ENCODE measurements around the gene SPATA13.

Gene SPATA13

DNA sequence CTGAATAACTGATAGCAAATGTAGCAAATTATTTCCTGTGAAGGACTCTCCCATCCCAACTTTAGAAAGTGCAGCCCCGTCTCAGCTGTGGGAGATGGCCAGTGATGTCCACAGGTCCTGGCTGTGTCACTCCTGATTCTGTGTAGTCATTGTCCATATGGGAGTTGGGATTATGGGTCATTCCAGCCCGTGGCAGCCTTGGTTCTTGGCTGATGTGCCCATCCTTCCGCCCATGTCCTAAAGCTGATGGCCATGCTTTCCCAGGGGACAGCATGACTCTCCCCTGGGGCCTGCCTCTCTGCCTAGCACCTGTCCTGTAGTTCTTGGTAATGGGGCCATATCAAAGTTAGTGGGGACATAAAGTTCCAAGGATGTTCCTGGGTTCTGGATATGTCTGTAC lies 104.9 kb downstream of the SPATA13 start:
- no peak for DNase-seq (ENCODE audit: low read depth, low spot score)
- H3K4me3 ChIP-seq (ENCODE audit: low read length), result no peak overlapping the region

DNA sequence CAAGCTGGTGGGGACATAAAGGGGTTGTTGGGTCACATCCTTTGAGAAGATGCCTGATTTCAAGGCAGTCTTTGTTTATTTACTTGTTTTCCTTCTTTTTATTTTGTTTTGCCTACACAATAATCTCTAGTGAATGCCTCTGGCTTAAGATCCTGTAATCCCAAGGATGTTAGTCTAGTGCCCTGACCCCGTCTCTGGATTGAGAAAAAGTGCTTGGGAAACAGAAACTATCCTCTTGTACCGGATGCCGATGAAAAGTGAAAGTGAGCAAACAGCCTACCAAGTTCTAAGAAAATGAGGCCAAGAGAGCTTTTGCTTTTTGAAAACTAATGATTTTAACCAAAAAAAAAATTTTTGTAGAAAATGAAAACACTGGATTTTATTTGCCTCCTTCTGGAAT lies 106.8 kb downstream of the SPATA13 start:
- peak overlapping the region; percentile 36 for H3K4me3 ChIP-seq (ENCODE audit: low read length)
- DNase-seq (ENCODE audit: low read depth, low spot score), result peak; percentile 28

DNA sequence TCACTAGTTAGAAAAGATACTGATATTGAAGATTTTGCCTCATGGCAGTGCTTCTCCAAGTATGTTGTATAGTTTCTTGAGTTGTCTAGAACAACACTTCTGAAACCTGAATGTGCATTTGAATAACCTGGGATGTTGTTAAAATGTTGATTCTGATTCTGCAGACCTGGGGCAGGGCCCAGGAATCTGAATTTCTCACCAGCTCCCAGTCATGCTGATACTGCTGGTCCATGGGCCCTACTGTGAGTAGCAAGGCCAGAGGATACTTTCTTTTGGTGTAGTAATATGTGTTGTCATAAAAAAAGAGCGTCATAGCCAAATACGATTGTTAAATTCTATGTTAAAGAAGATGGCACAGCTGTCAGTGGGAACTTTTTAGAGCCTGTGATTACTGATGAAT lies 107.3 kb downstream of the SPATA13 start:
- DNase-seq (ENCODE audit: low read depth, low spot score), result no peak
- peak overlapping the region; percentile 36 for H3K4me3 ChIP-seq (ENCODE audit: low read length)

DNA sequence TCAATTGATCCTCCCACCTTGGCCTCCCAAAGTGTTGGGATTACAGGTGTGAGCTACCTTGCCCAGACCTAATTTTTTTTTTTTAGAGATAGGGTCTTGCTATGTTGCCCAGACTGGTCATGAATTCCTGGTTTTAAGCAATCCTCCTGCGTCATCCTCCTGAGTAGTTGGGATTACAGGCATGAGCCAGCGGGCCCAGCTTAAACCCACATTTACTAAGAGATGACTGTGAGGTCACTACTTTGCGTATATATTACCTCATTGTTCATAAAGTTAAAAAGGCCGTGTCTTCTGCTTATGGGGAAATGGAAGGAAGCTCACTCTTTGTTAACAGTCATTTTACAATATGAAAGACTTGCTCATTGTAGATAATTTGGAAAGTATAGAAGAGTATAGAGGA lies 109.3 kb downstream of the SPATA13 start:
- H3K4me3 ChIP-seq (ENCODE audit: low read length), result no peak overlapping the region
- DNase-seq (ENCODE audit: low read depth, low spot score), result no peak

DNA sequence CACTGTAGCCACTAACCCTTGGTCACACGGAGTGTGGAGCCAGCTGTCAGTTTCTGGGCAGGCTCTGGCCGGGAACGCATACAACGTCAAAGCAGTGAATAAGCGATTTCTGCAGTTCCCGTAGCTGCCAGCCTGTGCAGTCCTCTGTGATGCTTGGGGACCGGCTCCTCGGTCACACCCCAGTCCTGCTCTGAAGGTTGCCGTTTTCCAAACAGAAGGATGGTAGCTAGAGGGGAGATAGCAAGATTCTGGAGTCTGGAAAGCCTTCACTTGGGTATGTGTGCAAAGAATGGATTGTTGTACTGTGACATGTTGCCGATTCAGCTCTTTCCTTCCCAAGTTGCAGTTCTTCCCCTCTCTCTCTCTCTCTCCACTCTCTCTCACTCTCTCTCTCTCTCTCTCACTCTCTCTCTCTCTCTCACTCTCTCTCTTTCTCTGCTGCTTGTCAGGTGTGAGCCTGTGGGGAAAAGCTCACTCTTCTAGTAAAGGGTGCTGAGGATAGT lies 110.2 kb downstream of the SPATA13 start:
- H3K4me3 ChIP-seq (ENCODE audit: low read length), result peak overlapping the region; percentile 51
- DNase-seq (ENCODE audit: low read depth, low spot score), result peak; percentile 60

DNA sequence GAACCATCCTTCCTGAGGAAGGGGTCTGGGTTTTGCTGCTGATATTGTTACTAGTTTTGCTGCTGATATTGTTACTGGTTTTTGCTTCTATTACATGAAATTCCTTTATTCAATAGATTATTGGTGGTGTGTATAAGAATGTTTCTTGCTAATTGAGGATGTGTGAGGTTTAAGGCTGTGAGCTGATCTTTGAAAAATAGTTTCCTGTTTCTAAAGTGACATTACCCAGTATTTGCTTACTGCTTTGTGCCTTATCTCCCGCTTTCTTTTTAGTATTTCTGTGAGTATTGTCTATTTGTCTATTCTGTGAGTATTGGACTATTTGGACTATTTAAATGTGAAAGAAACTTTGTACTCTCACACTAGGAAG lies 110.7 kb downstream of the SPATA13 start:
- DNase-seq (ENCODE audit: low read depth, low spot score), result no peak
- H3K4me3 ChIP-seq (ENCODE audit: low read length), result peak overlapping the region; percentile 51

DNA sequence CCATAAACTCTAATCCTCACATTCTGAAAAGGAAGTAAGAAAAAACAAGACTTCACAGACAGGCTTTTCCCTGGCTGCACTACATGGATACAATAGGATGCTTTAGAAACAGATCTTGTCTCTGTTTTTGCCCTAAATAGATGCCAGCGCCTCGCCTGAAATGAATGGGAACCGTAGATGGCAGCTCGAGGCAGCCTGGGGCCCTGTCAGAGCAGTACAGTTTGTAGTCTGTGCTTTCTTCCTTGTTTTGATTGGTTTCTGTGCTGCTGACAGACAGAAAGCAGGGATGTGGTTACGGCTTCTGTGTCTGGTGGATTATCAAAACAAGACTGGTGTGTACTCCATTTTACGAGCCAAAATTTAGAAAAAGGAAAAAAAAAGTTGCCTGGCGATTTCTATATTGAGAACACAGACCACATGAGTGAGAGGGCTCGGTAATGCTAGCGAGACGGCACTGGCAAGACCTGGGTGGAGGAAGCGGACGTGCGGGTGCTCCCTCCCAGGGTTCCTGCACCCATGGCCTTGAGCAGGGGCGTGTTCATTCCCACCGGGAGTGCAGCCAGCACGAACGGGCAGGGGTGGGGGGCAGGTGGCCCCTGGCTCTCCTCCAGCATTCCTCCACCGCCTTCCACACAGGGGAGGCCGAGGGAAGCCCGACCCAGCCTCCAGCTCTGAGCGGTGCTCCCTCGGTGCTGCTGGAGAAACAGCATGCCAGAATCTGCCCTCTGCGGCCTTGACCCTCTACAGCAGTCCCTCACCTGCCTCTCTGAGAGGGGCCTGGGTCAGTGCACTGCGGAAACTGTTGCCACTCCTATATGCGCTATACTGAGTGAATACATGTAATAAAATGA lies 111.3 kb downstream of the SPATA13 start:
- H3K4me3 ChIP-seq (ENCODE audit: low read length), result peak overlapping the region; percentile 51
- peak; percentile 88 for DNase-seq (ENCODE audit: low read depth, low spot score)

DNA sequence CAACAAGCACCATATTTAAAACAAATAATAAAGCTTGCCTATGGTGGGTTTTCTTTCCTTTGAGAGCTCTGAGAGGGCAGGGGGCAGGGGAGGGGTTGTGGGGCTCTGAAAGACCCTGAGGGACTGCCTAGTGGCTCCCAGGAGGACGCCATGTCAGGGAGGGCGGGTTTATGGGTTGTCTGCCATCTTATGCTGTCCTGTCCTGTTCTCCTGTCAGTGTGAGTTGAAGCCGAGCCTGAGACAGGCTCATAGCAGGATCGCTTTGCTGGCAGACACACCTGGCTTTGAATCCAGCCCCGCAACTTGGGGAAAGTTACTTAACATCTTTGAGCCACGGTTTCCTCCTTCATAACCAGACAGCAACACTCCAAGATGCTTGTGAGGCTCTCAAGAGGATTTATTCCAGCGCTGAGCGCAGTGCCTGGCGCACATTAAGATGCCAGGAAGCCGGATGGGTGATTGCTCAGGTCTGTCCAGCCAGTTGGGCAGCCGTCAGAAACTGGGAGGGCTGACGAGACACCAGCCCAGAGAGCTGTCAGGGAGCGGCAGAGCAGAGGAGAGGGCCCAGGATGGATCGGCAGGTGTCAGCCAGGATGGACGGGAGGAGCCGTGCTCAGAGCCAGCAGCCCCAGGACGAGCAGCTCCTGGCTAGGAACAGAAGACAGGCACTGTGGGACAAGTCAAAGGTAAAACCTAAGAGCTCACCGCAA lies 112.1 kb downstream of the SPATA13 start:
- peak overlapping the region; percentile 51; the same call in 1 of the 2 replicates for H3K4me3 ChIP-seq (ENCODE audit: low read length)
- DNase-seq (ENCODE audit: low read depth, low spot score), result no peak

DNA sequence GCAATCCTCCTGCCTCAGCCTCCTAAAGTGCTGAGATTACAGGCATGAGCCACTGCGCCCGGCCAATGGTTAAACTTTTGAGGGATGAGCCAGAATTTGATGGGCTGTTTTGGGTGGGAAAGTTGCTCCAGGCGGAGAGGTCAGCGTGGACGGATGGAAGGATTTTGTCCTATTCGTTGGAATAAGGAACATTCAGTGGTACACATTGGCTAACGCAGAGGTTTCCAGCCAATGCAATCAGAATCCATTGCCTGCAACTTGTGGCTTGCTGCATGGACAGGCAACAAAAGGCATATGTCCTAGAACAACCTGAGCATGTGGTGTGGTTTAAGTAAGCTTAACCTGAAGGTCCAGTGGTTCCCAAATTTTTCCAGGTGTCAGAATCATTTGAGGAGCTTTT lies 113.4 kb downstream of the SPATA13 start:
- DNase-seq (ENCODE audit: low read depth, low spot score), result no peak
- H3K4me3 ChIP-seq (ENCODE audit: low read length), result no peak overlapping the region

DNA sequence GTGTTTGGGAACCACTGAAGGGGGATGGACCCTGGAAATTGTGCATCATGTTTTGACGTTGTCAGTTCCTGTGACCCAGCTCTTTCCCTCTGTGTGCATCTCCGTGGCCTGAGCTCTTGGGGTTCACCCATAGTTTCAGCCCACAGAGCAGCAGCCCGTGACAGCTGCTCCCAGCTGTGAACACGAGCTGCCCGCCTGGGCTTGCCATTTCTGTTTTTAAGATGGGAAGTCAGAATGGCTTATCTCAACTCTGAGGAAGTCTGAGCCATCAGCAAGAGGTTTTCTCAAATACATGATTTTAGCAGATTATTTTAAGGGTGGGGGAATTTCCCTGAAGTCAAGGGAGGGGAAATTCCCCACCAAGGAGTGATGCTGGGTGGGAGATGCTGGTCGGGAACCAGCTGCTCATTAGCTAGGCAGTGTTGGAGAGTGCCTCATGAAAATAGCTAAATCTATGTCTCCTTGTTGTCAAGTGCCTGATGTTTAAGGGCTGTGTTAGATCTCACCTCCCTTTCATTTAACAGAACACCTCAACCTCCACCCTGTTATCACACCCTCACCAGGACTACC lies 114.0 kb downstream of the SPATA13 start:
- H3K4me3 ChIP-seq (ENCODE audit: low read length), result no peak overlapping the region
- no peak for DNase-seq (ENCODE audit: low read depth, low spot score)

DNA sequence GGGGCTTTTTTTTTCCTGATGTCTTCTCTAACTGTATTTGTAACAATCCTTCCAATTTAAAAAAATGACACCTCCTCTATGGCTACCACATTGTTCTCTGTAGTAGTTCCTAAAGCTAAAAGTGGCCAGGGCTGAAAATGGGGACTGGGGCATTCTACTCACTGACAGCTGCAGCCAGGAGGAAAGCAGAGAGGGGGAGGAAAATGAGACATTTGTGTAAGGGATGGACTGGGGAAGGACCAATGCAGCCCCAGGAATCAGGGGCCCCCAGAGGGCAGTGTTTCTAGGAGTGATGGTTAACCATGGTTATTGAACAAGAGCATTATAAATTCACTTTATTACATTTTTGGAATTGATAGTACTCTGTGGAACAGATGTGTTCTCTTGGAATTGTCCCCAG lies 114.5 kb downstream of the SPATA13 start:
- H3K4me3 ChIP-seq (ENCODE audit: low read length), result no peak overlapping the region
- DNase-seq (ENCODE audit: low read depth, low spot score), result no peak

DNA sequence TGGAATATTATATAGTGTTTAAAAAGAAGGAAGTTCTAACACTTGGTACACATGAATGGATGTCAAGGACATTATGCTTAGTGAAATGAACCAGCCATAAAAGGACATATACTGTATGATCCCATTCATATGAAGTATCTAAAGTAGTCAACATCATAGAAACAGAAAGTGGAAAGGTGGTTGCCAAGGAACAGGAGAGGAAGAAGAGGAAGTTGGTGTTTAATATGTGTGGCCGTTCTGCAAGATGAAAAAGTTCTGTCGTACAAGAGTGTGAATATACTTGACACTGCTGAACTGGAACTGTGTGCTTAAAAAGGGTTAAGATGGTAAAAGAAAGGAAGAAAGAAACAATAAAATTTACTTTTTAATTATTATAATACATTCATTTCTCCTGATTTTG lies 115.8 kb downstream of the SPATA13 start:
- peak; percentile 39 for DNase-seq (ENCODE audit: low read depth, low spot score)
- no peak overlapping the region for H3K4me3 ChIP-seq (ENCODE audit: low read length)

DNA sequence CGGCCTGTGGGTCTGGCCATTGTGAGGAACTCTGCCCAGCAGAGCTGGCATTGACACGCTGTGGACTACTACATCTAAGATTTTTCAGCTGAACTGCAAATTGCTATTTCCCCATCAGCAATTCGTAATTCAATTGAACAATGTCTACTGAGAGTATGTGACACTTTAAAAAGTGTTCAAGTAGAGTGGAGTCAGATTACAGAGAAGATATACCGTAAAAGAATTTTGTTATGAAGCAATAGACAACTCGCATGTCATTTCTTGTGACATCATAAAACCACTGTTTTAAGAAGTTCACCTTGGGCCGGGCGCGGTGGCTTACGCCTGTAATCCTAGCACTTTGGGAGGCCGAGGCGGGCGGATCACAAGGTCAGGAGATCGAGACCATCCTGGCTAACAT lies 116.3 kb downstream of the SPATA13 start:
- DNase-seq (ENCODE audit: low read depth, low spot score), result no peak
- no peak overlapping the region for H3K4me3 ChIP-seq (ENCODE audit: low read length)

DNA sequence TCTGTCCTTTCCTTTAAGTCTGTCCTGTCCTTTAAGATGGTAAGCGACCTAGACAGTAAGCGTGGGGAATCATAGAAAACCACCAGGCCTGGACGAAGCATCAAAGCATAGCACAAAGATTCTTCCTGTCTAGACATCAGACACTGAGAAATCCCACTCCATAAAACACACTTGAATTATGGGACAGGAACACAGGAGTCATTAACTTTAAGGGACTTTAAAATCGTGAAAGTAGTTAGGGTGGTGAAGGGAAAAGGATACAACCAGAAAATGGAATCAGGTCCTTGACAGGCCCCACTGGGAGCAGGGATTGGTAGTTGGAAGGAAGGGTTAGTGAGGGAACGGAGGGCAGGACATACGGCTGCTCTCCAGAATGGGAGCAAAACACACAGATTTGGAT lies 117.2 kb downstream of the SPATA13 start:
- DNase-seq (ENCODE audit: low read depth, low spot score), result no peak
- H3K4me3 ChIP-seq (ENCODE audit: low read length), result no peak overlapping the region

DNA sequence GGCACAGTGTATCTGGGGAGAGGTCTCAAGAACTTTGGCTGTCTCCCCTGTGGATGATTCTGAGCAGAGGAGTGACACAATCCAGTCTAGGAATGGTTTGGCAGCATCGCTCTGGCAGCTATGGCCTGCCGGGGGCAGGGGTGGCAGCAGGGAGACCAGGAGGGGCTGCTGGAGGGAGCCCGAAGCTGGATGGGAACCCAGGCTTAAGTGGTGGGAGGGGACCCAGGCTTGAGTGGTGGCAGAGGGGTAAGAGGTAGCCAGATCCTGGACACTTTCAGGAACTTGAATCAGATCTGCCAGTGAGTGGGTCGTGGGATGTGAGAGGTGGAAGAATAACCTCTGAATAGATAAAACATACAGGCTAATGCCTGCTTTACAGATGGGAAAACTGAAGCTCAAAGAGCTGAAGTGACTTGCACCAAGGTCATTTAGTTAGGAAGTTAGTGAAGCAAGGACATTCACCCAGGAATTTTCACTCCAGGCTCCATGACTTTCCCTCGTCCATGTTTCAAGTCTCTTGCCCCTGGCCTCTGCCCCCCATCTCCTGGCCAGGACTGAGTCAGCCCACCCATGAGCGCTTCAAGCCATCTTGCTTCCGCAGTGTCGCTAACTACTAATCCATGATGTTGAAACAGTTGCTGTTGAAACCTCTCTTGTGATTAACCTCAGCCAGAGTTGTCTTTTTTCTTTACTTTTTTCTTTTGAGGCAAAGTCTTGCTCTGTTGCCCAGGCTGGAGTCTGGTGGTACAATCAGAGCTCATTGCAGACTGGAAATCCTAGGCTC lies 119.0 kb downstream of the SPATA13 start:
- H3K4me3 ChIP-seq (ENCODE audit: low read length), result no peak overlapping the region
- DNase-seq (ENCODE audit: low read depth, low spot score), result no peak

DNA sequence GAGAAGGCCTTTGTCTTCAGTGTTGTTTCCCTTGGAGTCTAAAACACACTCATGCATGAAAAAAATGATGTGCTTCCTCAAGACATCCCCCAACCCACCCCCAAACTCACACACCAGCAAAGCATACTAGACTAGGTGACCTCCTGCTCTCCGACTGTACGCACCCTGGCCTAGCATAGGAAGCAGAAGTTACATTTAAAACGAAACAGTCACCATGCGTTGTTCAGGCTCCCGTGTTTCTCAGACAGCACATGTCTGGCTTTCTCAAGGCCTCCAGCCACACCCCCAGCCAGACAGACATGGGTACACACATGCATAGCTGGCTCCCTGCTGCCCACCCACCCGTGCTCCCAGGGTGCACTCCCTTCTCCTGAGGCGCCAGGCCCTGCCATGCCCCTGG lies 120.2 kb downstream of the SPATA13 start:
- no peak for DNase-seq (ENCODE audit: low read depth, low spot score)
- H3K4me3 ChIP-seq (ENCODE audit: low read length), result no peak overlapping the region

DNA sequence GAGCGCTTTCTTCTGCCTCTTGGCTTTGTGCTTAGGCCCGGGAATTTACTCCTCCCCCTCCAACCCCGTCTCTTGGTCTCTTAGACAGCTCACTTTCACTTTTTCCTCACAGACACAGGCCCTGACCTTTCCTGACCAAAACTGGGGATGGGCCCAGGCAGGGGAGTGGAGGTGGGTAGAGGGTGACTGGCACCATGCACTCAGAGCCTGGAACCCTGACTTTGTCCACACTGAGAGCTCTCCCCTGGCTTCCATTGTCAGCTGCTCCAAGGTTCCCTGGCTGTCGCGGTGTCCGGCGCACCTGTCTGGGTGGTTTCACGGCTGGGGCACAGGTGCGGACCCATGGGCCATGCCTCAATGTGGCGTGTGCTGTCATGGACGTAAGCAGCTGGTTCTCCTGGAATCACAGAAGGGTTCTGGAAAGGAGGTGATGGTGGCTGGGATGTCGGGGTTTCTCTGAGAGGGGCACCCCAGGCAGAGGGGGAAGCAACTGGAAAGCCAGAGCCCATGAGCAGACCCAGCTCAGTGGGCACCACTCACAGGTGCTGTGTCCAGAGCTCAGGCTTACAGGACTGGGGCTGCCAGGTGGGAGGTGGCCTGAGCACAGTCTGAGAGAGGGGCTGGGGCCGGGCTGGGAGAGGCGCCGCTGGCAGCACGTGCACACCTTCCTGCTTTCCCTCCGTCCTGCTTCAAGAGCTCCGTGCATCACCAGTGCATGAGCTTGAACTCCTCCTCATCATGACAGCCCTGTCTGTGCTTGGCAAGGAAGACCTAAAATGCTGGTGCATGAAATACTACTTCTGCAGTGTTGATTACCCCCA lies 120.9 kb downstream of the SPATA13 start:
- no peak overlapping the region for H3K4me3 ChIP-seq (ENCODE audit: low read length)
- DNase-seq (ENCODE audit: low read depth, low spot score), result no peak

DNA sequence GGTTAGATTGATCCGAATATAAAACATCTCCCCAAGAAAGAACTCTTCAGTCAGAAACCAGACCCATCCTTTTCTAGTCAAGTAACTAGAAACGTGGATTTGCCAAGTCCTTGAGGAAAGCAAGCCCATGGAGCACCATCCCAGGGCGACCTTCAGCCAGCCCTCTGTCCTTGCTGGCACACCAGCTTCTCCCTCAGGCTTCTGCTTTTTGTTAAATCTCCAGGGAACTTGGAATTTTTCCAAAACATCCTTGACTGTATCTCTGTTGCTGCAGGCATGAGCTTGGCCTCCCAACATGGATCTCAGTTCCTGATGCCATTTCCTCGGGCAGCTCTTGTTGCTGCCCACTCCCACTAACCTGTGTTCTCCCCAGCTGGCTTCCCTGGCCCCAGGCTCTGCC lies 121.7 kb downstream of the SPATA13 start:
- no peak overlapping the region for H3K4me3 ChIP-seq (ENCODE audit: low read length)
- DNase-seq (ENCODE audit: low read depth, low spot score), result no peak

Measured in Jurkat, Clone E6-1 (cell line).